Bronchial epithelial cell (primary cell): ENCODE data around the gene SFRP5. TPM values are rescaled to one million over a fixed set of nuclear protein-coding genes. Genes with fewer than 3 reads are reported as not detected.

Experiments
- DNase-seq: peaks from one replicate; pipeline ENCODE4 v3.0.0-alpha.2; 2010; ENCODE audit warnings: low read depth
- FAIRE-seq: peaks from 2 replicates; lab custom pipeline; 2011; peaks lifted over from hg19 to GRCh38; lab: Jason Lieb, UNC
- H3K27me3 ChIP-seq: 2 replicates; pipeline ENCODE4 v1.5.1; 2011; ENCODE audit warnings: low read length; ENCODE audit not compliant: control insufficient read depth, insufficient read depth
- H3K36me3 ChIP-seq: 2 replicates; pipeline ENCODE4 v1.5.1; 2011; ENCODE audit warnings: low read length; ENCODE audit not compliant: control insufficient read depth, insufficient read depth
- H3K4me3 ChIP-seq: 2 replicates; pipeline ENCODE4 v1.5.1; 2011; ENCODE audit warnings: mild to moderate bottlenecking, low read depth, low read length, control low read depth
- total RNA-seq: library from RNA; depleted of rRNA; stranded (reverse); fragments of >200 nt; gene quantifications from 2 replicates; pipeline ENCODE4 v1.2.1, GENCODE V29; 2014
- TF ChIP-seq, protein P1 (sequence below): IDR thresholded peaks from 2 replicates; pipeline ENCODE4 v1.5.1; 2011; ENCODE audit warnings: mild to moderate bottlenecking, moderate library complexity, low read length, control low read depth, inconsistent platforms; ENCODE audit not compliant: insufficient read depth, severe bottlenecking

SFRP5 gene
- total RNA-seq, 1 donor from 2014 or later: not detected

DNA sequence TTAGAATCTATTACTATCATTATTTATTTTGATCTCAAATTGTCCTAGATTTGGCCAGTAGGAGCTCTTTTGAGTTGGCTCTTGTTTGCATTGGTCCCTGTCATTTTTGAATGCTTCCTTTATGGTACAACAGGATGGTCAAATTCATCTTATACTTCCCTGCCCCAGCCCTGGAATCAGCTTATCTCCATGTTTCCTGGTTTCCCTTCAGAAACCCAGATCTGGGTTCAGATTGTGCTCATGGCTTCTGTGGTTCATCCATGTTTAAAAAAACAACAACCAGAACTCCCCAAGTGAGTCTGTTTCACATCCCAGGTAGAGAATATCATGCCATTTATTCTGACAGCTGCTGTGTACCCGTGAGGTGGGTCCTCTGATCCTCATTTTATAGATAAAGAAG is 24.2 kb downstream of the SFRP5 start:
- TF ChIP-seq, protein P1, sequence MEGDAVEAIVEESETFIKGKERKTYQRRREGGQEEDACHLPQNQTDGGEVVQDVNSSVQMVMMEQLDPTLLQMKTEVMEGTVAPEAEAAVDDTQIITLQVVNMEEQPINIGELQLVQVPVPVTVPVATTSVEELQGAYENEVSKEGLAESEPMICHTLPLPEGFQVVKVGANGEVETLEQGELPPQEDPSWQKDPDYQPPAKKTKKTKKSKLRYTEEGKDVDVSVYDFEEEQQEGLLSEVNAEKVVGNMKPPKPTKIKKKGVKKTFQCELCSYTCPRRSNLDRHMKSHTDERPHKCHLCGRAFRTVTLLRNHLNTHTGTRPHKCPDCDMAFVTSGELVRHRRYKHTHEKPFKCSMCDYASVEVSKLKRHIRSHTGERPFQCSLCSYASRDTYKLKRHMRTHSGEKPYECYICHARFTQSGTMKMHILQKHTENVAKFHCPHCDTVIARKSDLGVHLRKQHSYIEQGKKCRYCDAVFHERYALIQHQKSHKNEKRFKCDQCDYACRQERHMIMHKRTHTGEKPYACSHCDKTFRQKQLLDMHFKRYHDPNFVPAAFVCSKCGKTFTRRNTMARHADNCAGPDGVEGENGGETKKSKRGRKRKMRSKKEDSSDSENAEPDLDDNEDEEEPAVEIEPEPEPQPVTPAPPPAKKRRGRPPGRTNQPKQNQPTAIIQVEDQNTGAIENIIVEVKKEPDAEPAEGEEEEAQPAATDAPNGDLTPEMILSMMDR: no peak
- peaks cover 36% of the 10 kb centered on the region for H3K36me3 ChIP-seq
- H3K27me3 ChIP-seq: no peaks in the 10 kb centered on the region
- FAIRE-seq: no peak
- no peak for DNase-seq
- no peak overlapping the region for H3K4me3 ChIP-seq

DNA sequence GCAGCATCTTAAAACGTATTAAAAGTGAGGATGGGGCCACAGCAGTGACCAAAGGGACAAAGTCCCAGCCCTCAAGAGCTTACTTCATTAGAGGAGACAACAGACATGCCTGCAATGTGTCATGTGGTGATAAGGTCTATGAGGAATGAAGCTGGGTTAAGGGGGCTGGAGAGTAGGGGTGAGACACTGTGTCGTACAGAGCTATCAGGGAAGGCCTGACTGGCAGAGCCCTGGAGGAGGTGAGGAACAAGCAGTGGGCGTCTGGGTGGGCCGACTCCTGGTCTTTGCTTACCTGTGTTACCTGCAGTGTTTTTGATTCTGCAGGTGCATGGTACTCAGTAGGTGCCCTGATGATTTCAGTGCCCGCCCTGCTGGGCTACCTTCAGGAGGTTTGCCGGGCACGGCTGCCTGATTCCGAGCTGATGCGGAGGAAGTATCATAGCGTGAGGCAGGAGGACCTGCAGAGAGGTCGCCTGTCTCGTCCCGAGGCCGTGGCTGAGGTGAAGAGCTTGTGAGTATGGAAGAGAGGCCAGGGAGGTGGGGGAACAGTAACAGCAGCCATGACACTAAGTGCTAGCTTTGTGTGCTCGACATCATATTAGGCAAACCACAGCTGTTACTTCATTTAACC is 27.3 kb downstream of the SFRP5 start:
- Histone ChIP-seq H3K4me3 (no peak overlapping the region), H3K36me3 (peaks cover 26% of the 10 kb centered on the region), H3K27me3 (no peaks in the 10 kb centered on the region)
- TF ChIP-seq, protein P1: no peak
- FAIRE-seq (peak; percentile 55), DNase-seq (no peak)

DNA sequence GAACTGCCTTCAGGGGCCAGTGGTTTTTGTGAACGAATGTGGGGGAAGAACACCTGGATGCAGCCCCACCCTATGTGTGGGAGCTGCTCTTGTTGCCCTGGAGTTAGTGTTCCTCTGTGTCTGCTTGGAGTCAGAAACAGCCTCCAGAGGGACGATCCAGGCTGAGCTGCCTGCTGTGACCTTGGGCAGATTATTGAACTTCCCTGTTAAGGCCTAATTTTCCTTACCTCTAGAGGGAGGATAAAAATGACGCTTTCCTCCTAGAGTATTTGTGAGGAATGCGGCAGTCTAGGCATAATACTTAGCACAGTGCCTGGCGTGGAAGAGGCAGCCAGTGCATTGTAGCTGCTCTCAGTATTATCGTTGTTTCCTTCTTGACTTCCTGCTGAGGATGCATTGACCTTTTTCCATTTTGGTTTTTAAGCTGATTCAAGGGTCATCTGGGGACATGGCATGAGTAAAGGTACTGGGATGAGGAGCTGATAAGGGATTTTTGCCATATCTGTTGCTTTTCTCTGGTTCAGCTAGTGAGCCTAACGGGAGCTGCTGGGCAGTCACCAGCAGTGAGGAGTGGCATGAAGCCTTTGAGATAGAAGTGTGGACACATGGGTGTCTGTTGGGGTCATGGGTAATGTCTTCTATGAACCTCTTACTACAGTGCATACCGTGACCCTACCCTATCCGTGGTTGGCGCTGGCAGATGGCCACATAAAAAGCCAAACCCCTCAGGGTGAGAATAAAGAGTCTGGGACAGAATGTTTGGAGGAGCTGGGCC is 28.4 kb downstream of the SFRP5 start:
- TF ChIP-seq, protein P1: no peak
- peaks cover 21% of the 10 kb centered on the region for H3K36me3 ChIP-seq
- no peaks in the 10 kb centered on the region for H3K27me3 ChIP-seq
- FAIRE-seq (no peak), DNase-seq (no peak)
- no peak overlapping the region for H3K4me3 ChIP-seq

DNA sequence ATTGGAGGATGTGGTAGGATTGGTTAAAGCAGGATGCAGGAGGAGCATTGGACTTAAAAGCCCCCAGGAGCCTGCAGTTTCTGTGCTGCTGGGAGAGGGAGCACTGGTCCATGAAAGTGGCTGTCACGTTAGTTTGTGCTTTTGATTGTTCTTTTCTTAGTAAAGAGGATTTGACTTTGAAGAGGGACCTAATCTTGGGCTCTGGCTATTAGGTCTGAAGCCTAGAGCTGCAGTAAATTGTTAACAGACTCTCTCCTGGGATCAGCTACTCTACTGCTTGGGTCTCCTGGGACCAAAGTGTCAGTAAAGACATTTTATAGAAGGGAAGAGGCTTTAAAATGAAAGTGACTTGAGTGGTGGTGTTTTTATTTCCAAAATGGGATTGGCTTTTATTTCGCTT is 31.2 kb downstream of the SFRP5 start:
- Histone ChIP-seq H3K4me3 (no peak overlapping the region), H3K27me3 (no peaks in the 10 kb centered on the region), H3K36me3 (peaks cover 16% of the 10 kb centered on the region)
- TF ChIP-seq, protein P1: no peak
- no peak for DNase-seq
- FAIRE-seq: no peak

DNA sequence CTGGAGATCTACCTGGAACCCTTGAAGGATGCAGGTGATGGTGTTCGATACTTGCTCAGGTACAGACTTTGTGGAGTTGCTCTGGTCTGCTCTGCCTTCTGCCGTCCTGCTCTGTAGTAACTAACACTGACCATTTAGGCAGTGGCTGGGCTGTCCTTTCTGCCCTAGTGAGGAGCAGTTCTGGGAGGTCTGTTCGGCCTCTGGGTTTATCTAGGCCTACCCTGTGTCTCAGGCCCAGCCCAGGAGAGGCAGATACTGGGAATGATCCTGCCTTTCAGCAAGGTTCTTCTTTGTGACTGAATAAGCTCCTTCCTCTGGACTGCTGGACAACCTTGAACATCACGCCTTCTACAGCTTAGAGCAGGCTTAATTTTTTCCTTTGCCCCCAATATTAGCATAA is 33.2 kb downstream of the SFRP5 start:
- DNase-seq: no peak
- no peak for FAIRE-seq
- Histone ChIP-seq H3K36me3 (peaks cover 13% of the 10 kb centered on the region), H3K27me3 (no peaks in the 10 kb centered on the region), H3K4me3 (no peak overlapping the region)
- TF ChIP-seq, protein P1: no peak
